ENCODE results near the gene SLC34A1. TPM values are rescaled to one million over a fixed set of nuclear protein-coding genes. Genes with fewer than 3 reads are reported as not detected.

SLC34A1 gene
- total and polyA plus RNA-seq, 2 of the 4 experiments (the other 2 are of a cell fraction) = not detected

DNA sequence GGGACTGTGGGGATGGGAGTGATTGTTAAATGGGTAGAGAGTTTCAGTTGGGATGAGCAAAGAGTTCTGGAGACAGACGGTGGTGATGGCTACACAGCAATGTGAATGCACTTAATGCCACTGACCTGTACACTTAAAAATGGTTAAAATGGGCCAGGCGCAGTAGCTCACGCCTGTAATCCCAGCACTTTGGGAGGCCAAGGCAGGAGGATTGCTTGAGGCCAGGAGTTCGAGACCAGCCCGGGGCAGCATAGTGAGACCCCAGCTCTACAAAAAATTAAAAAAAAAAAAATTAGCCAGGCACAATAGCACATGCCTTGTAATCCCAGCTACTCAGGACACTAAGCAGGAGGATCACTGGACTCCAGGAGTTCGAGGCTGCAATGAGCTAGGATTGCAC, 40.5 kb upstream of the SLC34A1 start:
- no peak overlapping the region for H2AFZ ChIP-seq (replicated peaks; ENCODE audit: low read length, poor library complexity)
- no peak overlapping the region for H2BK15ac ChIP-seq (ENCODE audit: low read depth, low read length)
- no peak overlapping the region for H3K23ac ChIP-seq (ENCODE audit: low read depth, low read length)
- no peak overlapping the region for H4K91ac ChIP-seq (ENCODE audit: insufficient read depth, low read depth, low read length)
- H4K5ac ChIP-seq (ENCODE audit: low read depth, low read length) = no peak overlapping the region
- DNase-seq (no peak), ATAC-seq (ENCODE audit: low read depth) (no peak)
- no peaks in the 10 kb centered on the region for H3K9me3 ChIP-seq (ENCODE audit: control insufficient read depth, insufficient read depth, low read length)
- peaks cover 19% of the 10 kb centered on the region; the same call in 1 of the 2 replicates for H4K20me1 ChIP-seq (ENCODE audit: insufficient read depth, low read length)
- no peak overlapping the region for H2AK9ac ChIP-seq (replicated peaks; ENCODE audit: low read depth, low read length, poor library complexity)
- no peak overlapping the region for H3K14ac ChIP-seq (replicated peaks; ENCODE audit: low read depth, low read length)
- BruUV-seq (replicated peaks) = no TSS peak
- H3K4ac ChIP-seq (ENCODE audit: low read depth, low read length) = no peak overlapping the region
- H3K4me2 ChIP-seq (ENCODE audit: low read depth, low read length) = no peak overlapping the region
- H3K9me1 ChIP-seq (ENCODE audit: insufficient read depth, low read length) = peaks cover 12% of the 10 kb centered on the region; the same call in 1 of the 2 replicates
- no peak overlapping the region for H2BK5ac ChIP-seq (ENCODE audit: low read depth, low read length, poor library complexity, severe bottlenecking)
- H2AK5ac ChIP-seq (ENCODE audit: low read depth, low read length) = no peak overlapping the region
- H3K4me3 ChIP-seq (ENCODE audit: insufficient read depth, low read depth, low read length) = no peak overlapping the region
- no peak overlapping the region for H3K27ac ChIP-seq (ENCODE audit: insufficient read depth, low read length)
- CTCF ChIA-PET = no interaction called here
- dilution Hi-C loops (cut with HindIII; ENCODE audit: low sequenced_read_pairs, unreplicated experiment) = no loop called here
- H3K9ac ChIP-seq (ENCODE audit: low read depth, low read length) = no peak overlapping the region
- 94% methylated on average over 3 of the region's 6 CpGs; no CpG with 5 or more reads in 1 of the 2 experiments for WGBS, 2 experiments (ENCODE audit: extremely low coverage in 2 of 2, insufficient read length in 1 of 2)
- in situ Hi-C loops (cut with MboI; ENCODE audit: low sequenced_read_pairs) = no loop called here
- H2BK20ac ChIP-seq (ENCODE audit: low read depth, low read length) = no peak overlapping the region
- no peaks in the 10 kb centered on the region for H3K27me3 ChIP-seq (ENCODE audit: control insufficient read depth, insufficient read depth, low read length)
- H3K4me1 ChIP-seq (ENCODE audit: control insufficient read depth, insufficient read depth, low read length) = peaks cover 9% of the 10 kb centered on the region
- no peak overlapping the region for H2BK120ac ChIP-seq (ENCODE audit: low read depth, low read length)
- POLR2A ChIA-PET (ENCODE audit: unreplicated experiment) = no interaction called here
- H4K8ac ChIP-seq (ENCODE audit: low read depth in 2 of 2, low read length in 2 of 2) = no peak overlapping the region
- TF ChIP-seq RAD21 (IDR thresholded peaks at IDR 0.05; ENCODE audit: low read length) (no peak), MAFK (IDR thresholded peaks at IDR 0.05; ENCODE audit: low read depth, low read length) (no peak), MAZ (IDR thresholded peaks at IDR 0.05; ENCODE audit: borderline replicate concordance, low read depth, low read length) (no peak), NFE2L2 (IDR thresholded peaks at IDR 0.05; ENCODE audit: low read depth, low read length) (no peak), SMC3 (IDR thresholded peaks at IDR 0.05; ENCODE audit: low read depth, low read length) (no peak), ELK1 (IDR thresholded peaks at IDR 0.05; ENCODE audit: borderline replicate concordance, low read depth, low read length) (no peak), RFX5 (IDR thresholded peaks at IDR 0.05; ENCODE audit: low read depth, low read length) (no peak), RCOR1 (IDR thresholded peaks at IDR 0.05; ENCODE audit: insufficient replicate concordance, low read length) (no peak), POLR2A (IDR thresholded peaks at IDR 0.05; ENCODE audit: low read depth, low read length) (no peak), USF2 (IDR thresholded peaks at IDR 0.05; ENCODE audit: low read depth, low read length) (no peak), MXI1 (IDR thresholded peaks at IDR 0.05; ENCODE audit: borderline replicate concordance, low read depth, low read length) (no peak), BHLHE40 (IDR thresholded peaks at IDR 0.05; ENCODE audit: low read depth, low read length) (no peak), CEBPB (IDR thresholded peaks at IDR 0.05; ENCODE audit: low read depth, low read length) (no peak), CHD1 (IDR thresholded peaks at IDR 0.05; ENCODE audit: low read depth, low read length) (no peak)
- no peak overlapping the region for H3K56ac ChIP-seq (ENCODE audit: extremely low read depth, insufficient read depth, low read length)
- H3K18ac ChIP-seq (ENCODE audit: low read depth, low read length) = no peak overlapping the region
- H3K36me3 ChIP-seq (ENCODE audit: control insufficient read depth, insufficient read depth, low read length) = peaks cover 12% of the 10 kb centered on the region
- intact Hi-C loops (cut with micrococcal nuclease) = no loop called here
- H3K79me1 ChIP-seq (ENCODE audit: low read depth in 1 of 2, low read length in 2 of 2) = peaks cover 41 to 50% of the 10 kb centered on the region in 2 experiments

Measured in IMR-90 (cell line).